Kidney capillary endothelial cell (primary cell): Measurements from ENCODE around the gene SMYD3.

Experiments used
- DNase-seq: peaks from one replicate; pipeline ENCODE4 v3.0.0-alpha.2; 2018; ENCODE audit warnings: low spot score

SMYD3 gene

GRCh38 chr1:246146804-246147523, 360.1 kb downstream of the SMYD3 start:
- no peak for DNase-seq

- no peak for DNase-seq
Observed at GRCh38 chr1:246145900-246146299, 361.2 kb downstream of the SMYD3 start.

GRCh38 chr1:246144931-246145330, 362.1 kb downstream of the SMYD3 start:
- no peak for DNase-seq

GRCh38 chr1:246142320-246142893, 364.7 kb downstream of the SMYD3 start:
- DNase-seq: no peak

- no peak for DNase-seq
Observed at GRCh38 chr1:246141306-246141705, 365.8 kb downstream of the SMYD3 start.

GRCh38 chr1:246139745-246140182, 367.3 kb downstream of the SMYD3 start:
- DNase-seq: peak; percentile 83

GRCh38 chr1:246138781-246139180, 368.3 kb downstream of the SMYD3 start:
- no peak for DNase-seq

- no peak for DNase-seq
Observed at GRCh38 chr1:246136477-246136876, 370.6 kb downstream of the SMYD3 start.

- no peak for DNase-seq
Observed at GRCh38 chr1:246134789-246135188, 372.3 kb downstream of the SMYD3 start.

- DNase-seq: no peak
Observed at GRCh38 chr1:246131095-246131494, 376.0 kb downstream of the SMYD3 start.

GRCh38 chr1:246128494-246129069, 378.5 kb downstream of the SMYD3 start:
- DNase-seq: no peak

GRCh38 chr1:246126580-246126979, 380.5 kb downstream of the SMYD3 start:
- DNase-seq: no peak

GRCh38 chr1:246122071-246122470, 385.0 kb downstream of the SMYD3 start:
- DNase-seq: no peak

GRCh38 chr1:246121533-246121932, 385.5 kb downstream of the SMYD3 start:
- DNase-seq: no peak

GRCh38 chr1:246117066-246117791, 389.9 kb downstream of the SMYD3 start:
- DNase-seq: no peak

GRCh38 chr1:246114369-246114768, 392.7 kb downstream of the SMYD3 start:
- DNase-seq: no peak

GRCh38 chr1:246113555-246114095, 393.5 kb downstream of the SMYD3 start:
- DNase-seq: peak; percentile 82

- DNase-seq: no peak
Observed at GRCh38 chr1:246111570-246111969, 395.5 kb downstream of the SMYD3 start.

GRCh38 chr1:246110343-246111219, 396.5 kb downstream of the SMYD3 start:
- no peak for DNase-seq

- no peak for DNase-seq
Observed at GRCh38 chr1:246108278-246108925, 398.7 kb downstream of the SMYD3 start.
